ENCODE data around the gene STRN. TPM values are rescaled to one million over a fixed set of nuclear protein-coding genes. Genes with fewer than 3 reads are reported as not detected.

Gene STRN
- total RNA-seq, 1 donor from 2014 or later, result 13.5 TPM

GRCh38 chr2:36802952-36803351 lies 163.4 kb downstream of the STRN start:
- TF ChIP-seq CTCF (IDR thresholded peaks at IDR 0.05; ENCODE audit: insufficient read depth, low read length, poor library complexity, severe bottlenecking), result no peak
- DNase-seq (ENCODE audit: low read depth), result no peak
- Histone ChIP-seq H3K36me3 (ENCODE audit: control insufficient read depth, insufficient read depth, low read length) (no peaks in the 10 kb centered on the region), H3K4me3 (ENCODE audit: low read depth, low read length) (no peak overlapping the region), H3K27me3 (ENCODE audit: control insufficient read depth, insufficient read depth, low read length) (no peaks in the 10 kb centered on the region)

DNA sequence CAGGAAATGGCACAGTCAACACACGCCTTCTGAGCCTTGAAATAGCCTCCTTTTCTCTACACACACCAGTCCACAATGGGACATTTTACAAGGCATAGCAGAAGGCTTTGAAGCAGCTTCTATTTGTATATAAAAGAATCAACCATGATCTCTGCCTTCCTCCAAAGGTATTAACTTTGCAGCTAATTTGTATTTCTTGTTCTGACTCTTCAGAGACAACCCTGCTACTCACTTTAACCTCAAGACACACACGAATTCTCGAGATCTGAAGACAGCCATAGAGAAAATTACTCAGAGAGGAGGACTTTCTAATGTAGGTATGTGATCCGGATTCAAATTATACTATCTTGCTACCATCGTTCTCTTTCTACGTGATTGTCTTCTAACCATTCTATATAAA lies 165.2 kb downstream of the STRN start:
- Histone ChIP-seq H3K36me3 (ENCODE audit: control insufficient read depth, insufficient read depth, low read length) (no peaks in the 10 kb centered on the region), H3K4me3 (ENCODE audit: low read depth, low read length) (no peak overlapping the region), H3K27me3 (ENCODE audit: control insufficient read depth, insufficient read depth, low read length) (no peaks in the 10 kb centered on the region)
- TF ChIP-seq CTCF (IDR thresholded peaks at IDR 0.05; ENCODE audit: insufficient read depth, low read length, poor library complexity, severe bottlenecking), result no peak
- DNase-seq (ENCODE audit: low read depth), result no peak

DNA sequence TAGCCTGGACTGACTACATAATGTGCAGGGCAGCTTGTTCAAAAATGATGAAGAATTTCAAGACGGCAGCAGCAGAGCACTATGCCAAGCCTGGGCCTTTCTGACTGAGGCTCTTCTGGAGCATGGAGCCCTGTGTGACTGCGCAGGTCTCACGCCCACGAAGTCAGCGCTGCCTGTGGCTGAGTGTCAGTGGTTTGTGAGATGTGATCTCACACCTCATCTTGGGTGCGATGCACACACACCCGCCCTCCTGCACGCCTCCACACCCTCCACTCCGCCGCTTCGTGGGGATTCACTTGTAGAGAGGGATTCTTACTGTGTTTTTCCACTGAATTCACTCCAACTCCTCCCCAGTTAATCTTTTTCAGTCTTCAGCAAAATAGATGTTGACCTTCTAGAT lies 166.0 kb downstream of the STRN start:
- H3K36me3 ChIP-seq (ENCODE audit: control insufficient read depth, insufficient read depth, low read length), result no peaks in the 10 kb centered on the region
- no peak for TF ChIP-seq CTCF (IDR thresholded peaks at IDR 0.05; ENCODE audit: insufficient read depth, low read length, poor library complexity, severe bottlenecking)
- H3K27me3 ChIP-seq (ENCODE audit: control insufficient read depth, insufficient read depth, low read length), result no peaks in the 10 kb centered on the region
- DNase-seq (ENCODE audit: low read depth), result no peak
- no peak overlapping the region for H3K4me3 ChIP-seq (ENCODE audit: low read depth, low read length)

DNA sequence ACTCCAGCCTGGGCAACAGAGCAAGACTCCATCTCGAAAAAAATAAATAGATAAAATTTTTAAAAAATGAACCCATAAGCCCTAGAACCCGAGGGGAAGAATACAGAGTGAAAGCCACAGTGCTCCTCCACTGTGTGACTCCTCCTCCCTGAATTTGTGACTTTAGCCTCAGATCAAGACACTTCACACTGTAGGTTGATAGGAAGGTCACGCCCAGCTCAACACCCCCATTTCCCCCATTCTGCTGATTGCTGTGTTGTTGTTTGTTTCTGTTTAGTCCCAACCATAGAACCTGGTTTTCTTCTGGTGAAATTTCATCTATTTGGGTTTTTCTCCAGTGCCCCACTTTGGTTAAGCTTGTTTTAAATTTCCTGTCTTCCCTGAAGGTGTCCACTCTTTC lies 167.6 kb downstream of the STRN start:
- Histone ChIP-seq H3K27me3 (ENCODE audit: control insufficient read depth, insufficient read depth, low read length) (no peaks in the 10 kb centered on the region), H3K36me3 (ENCODE audit: control insufficient read depth, insufficient read depth, low read length) (no peaks in the 10 kb centered on the region), H3K4me3 (ENCODE audit: low read depth, low read length) (no peak overlapping the region)
- no peak for TF ChIP-seq CTCF (IDR thresholded peaks at IDR 0.05; ENCODE audit: insufficient read depth, low read length, poor library complexity, severe bottlenecking)
- no peak for DNase-seq (ENCODE audit: low read depth)

- no peak for TF ChIP-seq CTCF (IDR thresholded peaks at IDR 0.05; ENCODE audit: insufficient read depth, low read length, poor library complexity, severe bottlenecking)
- H3K27me3 ChIP-seq (ENCODE audit: control insufficient read depth, insufficient read depth, low read length), result no peaks in the 10 kb centered on the region
- no peaks in the 10 kb centered on the region for H3K36me3 ChIP-seq (ENCODE audit: control insufficient read depth, insufficient read depth, low read length)
- no peak overlapping the region for H3K4me3 ChIP-seq (ENCODE audit: low read depth, low read length)
- no peak for DNase-seq (ENCODE audit: low read depth)
Observed at GRCh38 chr2:36797324-36798070, 168.8 kb downstream of the STRN start.

Other genes starting within 250 kb of the STRN start
- gene HEATR5B, start 117.8 kb upstream of the STRN start, total RNA-seq, result 18.3 and 25.9 TPM in 2 replicates
- 4.4 and 6.1 TPM in 2 replicates for gene GPATCH11, start 118.0 kb upstream of the STRN start, total RNA-seq
- 23.5 and 25.5 TPM in 2 replicates for gene EIF2AK2, start 190.4 kb upstream of the STRN start, total RNA-seq
- gene SULT6B1, start 222.1 kb upstream of the STRN start, total RNA-seq, result not detected in 2 replicates
- gene CEBPZOS, start 230.0 kb upstream of the STRN start, total RNA-seq, result 15.9 and 21.3 TPM in 2 replicates

All from kidney epithelial cell (primary cell).